ENCODE data around the gene SHROOM4.

Gene SHROOM4

DNA sequence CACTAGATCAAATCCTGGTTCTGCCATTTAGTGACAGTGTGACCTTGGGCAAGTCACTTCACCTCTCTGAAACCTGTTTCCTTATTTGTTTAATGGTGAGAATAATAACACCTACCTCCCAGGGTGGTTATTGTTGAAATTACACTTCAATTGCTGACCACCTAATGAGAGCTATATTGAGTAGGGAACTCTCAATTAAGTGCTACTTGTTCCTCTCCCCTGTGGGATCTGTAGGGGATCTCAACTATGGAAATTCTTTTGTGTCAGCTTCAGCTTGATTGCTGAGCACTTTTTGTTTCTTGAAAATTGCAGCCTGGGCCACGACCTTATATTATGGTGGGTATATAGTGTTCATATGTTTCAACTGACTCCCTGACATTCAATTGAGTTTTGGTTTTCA, 102.1 kb downstream of the SHROOM4 start:
- no peak for DNase-seq

DNA sequence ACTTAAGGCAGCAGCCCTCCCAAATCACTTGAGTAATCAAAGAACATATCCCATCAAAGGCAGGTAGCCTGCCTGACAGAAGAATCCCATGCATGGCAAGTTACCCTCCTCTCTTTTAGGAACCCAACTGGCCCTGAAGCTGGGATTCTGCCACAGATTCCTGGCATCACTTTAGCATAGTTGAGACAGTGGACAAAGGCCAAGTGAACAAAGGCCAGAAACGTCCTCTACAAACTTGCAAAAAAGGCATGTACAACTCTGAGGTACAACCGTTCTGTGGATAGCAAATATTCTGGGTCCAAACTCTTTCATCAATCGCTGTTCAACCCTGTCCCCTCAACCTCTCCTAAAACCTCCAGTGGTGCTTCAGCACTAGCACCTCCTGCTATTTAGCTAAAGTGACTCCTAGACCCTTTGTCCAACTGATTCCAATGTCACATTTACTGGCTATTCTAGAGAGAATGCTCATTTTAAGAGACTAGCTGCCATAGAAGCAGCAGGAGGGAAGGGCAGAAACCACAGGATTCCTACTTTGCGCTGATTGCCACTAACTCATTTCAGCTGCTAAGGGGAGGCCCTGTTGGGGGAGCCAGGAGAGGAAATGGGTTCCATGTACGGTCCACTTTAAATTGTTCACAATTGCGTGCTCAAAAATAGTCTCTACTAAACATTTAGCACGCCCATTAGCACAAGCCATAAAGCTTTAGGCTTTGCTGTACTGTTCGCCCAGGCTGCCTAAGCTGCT, 105.9 kb downstream of the SHROOM4 start:
- DNase-seq, result no peak

DNA sequence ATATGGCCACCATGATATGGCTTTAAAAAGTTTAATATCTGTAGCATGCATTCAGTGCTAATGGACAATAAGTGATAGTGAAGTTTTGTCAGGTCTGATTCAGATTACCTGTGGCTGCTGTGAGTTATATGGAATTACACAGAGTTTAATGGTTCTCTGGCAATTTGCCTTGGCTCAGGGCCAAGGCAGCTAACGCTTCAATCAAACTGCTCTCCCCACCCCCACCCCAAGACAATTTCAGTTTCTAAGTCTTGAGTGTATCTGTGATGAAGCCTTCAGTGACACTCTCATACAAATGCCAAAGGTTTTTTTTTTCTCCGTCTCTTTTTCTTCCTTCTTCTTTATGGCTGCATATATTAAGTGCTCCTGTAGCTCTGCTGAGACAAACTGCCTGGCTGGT, 106.6 kb downstream of the SHROOM4 start:
- DNase-seq, result peak in 1 of 58 donors; percentile 7

DNA sequence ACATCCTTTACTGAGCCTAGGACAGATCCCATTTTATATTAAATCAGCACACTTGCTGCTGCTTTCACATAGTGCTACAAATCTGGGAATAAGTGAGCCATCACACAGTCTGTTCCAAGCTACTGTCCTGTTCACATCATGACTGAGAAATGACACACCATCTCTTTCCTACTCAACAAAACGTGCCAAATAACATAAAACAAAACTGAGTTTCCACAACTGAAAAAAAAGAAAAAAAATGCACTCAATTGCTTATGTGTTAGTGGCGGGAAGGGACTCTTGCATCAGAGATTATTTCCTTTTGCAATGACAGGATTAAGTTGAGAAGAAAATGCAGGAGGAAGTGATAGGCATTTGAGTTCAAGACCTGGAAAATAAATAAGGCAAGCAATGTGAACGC, 109.0 kb downstream of the SHROOM4 start:
- DNase-seq, result no peak

DNA sequence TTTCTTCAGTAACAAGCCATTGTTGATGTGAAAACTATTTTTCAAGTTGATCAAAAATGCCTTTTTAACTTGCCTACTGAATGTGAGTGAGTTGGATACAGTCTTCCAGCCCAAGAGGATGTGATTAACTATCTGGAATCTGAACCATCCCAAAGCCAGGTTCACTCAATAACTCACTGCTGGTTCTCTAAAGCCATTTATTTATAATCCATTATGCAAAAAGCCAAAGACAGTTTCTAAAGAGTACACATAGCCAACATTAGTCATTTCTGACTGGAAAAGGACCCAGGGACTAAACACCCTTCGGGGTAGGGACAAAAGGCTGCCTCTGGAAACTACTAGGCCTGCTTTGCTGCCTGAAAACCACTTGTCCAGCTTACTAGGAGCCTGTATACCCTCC, 109.6 kb downstream of the SHROOM4 start:
- DNase-seq, result no peak

DNA sequence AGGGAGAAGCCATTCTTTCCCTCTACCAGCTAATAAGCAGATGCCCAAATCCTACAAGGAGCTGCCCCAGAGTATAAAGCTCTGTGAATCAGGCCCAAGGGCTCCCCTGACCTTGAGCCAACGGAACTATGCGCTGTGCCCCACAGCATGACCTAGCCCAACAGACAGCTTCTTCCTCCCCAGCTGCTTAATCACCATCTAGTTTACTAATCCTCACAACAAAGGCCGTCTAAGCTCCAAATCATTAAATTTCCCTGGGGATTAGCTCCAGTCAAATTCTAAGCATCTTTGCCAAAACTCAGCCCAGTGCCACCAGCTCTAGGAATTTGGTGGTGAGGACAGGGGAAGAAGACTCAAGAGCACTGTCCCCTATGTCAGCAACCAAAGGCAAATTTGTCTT, 113.1 kb downstream of the SHROOM4 start:
- peak in 1 of 58 donors; percentile 1 for DNase-seq

DNA sequence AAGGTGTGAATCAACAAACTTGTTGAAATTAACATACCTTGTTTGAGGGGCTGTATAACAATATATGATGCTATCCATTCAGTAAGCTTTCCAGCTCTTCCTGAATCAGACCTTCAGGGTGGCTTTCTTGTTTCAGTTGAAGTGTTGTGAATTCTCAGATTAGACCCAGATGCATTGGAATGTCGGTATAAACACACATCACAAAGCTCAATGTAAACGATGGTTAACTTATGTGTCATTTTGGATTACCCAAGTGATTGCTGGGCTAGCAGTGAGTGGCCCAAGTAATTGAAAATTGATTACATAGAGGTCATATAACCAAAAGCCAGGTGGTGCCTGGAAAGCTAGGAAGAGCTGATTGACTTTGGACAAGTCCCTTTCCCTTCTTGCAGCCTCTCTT, 115.0 kb downstream of the SHROOM4 start:
- no peak for DNase-seq

DNA sequence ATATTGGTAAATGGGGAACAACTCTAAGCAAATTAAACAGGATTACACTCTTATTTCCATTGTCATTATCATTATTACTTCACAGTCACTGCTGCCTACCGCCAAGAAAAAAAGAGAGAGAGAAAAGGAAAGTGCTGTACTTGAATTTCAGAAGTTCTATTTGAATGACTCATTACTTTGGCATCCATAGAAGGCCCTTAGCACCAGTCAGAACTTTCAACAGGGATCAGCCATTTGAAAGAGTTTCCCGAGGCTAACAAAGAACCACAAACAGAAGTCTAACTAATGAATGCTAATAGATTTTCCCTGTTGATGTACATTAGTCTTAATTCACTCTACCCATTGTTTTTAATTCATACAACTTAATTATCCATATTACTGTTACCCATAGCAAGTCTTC, 116.3 kb downstream of the SHROOM4 start:
- DNase-seq, result no peak

DNA sequence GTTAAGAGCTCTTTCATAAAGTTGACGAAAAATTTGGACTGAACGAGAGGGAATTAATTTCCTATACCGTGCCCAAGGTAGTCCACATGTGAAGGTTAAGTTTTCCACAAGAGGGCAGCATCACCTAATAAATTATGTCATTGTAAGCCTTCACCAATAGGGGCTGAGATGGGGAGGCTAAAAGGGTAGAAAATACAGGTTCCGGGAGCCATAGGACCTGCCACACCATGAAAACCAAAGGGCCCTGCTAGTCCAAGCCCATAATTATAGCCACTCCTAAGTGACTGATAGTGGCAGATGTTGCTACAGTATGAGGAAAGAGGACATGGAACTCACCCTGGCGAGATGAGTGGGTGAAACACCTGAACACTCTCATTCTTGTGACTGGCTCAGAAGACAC, 122.2 kb downstream of the SHROOM4 start:
- DNase-seq, result peak in 3 of 58 donors; percentile 4 to 13 (median 4)

DNA sequence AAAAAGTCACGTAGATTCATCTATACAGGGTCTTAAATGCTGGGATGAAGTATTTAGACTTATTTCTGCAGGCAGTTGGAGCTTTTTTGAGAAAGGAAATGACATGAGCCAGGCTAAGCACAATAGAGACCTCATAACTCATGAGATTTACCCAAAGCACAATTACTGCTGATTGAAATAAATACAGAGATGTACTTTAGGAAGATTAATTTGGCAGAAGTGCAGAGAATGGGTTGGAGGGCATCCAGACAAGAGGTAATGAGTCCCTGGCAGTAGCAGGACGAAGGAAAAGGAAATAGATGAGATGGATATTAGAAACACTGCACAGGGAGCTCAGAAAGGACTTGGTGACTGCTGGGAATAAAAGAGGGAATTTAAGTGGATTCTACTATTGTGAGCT, 129.1 kb downstream of the SHROOM4 start:
- DNase-seq, result no peak

DNA sequence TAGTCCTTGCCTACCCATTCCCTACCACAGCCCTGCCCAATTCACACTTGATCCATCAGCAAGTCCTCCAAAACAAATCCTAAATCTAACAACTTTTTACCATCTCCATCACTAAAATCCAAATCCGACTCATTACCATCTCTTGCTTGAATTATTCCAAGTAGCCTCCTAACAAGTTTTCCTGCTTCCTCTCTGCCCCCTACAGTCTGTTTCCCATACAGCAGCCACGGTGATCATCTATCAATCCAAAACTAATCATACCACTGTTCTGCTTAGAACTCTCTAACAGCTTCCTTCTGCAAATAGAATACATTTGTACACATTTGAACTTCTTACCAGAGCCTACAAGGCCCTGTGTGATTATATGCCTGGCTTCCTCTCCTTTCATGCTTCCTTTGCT, 133.0 kb downstream of the SHROOM4 start:
- DNase-seq, result peak in 4 of 58 donors; percentile 0

DNA sequence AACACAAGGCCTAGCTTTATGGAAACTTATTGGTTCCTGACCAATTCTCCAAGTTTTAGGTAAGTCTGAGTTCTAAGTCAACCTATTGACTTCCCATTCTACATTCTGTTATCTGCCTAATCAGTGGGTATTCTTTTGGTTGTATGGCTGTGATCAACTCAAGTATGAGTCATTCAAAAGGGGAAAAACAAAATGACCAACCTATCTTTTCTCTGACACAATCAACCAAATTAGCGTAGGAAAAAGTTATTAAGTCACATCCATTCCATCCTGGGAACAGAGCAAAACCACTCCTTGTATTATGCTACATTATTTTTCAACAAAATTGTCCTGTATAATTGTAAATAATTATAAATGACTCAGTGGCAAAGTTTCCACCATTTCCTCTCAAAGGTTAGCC, 136.2 kb downstream of the SHROOM4 start:
- DNase-seq, result no peak

DNA sequence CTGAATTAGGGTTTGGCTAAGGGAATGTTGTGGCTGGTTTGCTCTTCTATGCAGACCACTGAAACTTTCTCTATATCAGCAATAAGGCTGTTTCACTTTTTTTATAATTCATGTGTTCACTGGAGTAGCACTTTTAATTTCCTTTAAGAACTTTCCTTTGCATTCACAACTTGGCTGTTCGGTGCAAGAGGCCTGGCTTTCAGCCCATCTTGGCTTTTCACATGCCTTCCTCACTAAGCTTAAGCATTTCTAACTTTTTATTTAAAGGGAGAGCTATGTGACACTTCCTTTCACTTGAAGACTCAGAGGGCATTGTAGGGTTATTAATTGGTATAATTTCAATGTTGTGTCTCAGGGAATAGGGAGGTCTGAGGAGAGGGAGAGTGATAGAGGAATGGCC, 142.3 kb downstream of the SHROOM4 start:
- DNase-seq, result no peak

DNA sequence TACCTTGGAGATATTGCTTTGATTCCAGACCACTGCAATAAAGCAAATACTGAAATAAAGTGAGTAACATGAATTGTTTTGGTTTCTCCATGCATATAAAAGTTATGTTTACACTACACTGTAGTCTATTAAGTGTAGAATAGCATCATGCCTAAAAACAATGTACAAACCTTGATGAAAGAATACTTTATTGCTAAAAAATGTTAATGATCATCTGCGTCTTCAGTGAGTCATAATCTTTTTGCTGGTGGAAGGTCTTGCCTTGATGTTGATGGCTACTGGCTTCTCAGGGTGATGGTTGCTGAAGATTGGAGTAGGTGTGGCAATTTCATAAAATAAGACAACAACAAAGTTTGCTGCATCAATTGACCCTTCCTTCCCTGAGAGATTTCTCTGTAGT, 145.1 kb downstream of the SHROOM4 start:
- DNase-seq, result no peak

DNA sequence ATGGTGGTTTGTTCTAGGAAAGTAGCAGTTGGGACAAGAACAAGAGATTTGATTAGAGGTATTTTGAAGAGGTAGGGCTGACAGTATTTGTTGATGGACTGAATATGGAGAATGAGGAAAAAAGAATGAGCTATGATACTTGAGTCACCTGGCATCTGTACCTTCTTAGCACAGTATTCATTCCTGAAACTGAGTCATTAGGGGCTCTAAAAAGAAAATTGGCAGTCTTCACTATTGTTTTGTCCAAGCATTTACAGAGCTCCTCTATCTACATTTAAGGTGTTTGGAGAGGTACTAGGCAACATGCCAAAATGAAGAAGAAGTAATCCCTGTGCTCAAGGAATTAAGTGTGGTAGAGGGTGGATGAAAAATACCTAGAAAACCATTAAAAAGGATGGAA, 165.8 kb downstream of the SHROOM4 start:
- DNase-seq, result no peak

DNA sequence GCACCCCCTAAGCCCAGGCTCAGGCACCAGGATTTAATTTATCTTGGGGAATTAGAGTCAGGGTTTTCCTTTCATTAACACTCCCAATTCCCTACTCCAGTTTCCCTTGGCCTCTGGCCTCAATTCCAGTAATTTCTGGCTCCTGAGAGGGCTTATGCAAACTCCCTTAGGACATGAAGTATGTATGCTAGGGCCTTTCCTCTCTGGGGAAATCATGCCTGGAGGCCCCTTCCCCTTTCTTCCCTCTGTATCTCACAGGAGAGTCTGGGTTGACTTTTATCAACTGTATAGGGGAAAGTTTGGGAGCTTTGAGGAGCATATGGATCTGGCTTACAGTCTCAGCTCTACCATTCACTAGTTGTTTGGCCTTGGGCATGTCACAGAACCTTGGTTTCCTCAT, 169.5 kb downstream of the SHROOM4 start:
- no peak for DNase-seq

DNA sequence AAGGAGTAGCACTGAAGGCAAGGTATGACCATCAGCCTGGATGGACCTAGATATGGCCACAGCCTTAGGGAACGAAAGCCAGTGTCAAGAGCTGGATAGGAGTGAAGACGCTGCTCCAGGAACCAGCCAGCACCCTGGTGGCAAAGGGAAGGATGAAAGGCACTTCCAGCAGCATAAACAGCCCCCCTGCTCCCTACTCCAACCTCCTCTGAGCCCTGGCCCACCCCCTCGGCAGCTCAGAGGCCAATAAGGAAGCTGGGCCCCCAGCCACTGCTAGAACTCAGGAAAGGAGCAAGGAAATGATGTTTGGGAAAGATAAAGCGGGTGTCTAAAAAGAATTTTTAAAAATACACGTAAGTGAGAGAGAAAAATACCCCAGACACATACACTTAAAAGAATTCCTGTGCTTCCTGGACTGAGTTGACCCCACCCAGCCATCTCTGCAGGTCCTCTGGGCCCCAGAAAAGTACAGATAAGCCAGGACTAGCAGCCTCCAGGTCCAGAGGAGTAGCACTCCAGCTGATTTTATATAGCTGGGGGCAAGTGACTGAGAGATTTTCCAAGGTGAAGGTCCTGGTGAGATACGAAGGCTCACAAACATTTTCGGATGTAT, 170.4 kb downstream of the SHROOM4 start:
- DNase-seq, result no peak

DNA sequence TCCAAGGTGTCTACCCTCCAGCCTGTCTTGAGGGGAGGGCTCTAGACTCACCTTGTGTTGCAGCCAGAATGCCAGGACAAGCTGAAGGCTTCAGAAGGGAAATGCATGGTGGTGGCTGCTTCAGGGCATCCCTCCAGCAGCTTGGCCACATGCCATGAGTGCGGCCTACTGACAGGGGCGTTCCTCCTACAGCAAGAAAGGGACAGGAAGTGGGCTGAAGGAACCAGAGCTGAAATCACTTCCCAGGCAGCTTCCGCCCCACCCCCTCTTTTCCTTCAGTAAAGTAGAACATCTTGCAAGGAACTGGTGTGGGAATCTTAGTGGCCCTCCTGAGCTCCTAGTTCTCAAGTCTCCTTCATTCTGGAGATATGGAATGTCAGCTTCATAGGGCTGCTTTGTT, 175.9 kb downstream of the SHROOM4 start:
- peak in 1 of 58 donors; percentile 25 for DNase-seq

DNA sequence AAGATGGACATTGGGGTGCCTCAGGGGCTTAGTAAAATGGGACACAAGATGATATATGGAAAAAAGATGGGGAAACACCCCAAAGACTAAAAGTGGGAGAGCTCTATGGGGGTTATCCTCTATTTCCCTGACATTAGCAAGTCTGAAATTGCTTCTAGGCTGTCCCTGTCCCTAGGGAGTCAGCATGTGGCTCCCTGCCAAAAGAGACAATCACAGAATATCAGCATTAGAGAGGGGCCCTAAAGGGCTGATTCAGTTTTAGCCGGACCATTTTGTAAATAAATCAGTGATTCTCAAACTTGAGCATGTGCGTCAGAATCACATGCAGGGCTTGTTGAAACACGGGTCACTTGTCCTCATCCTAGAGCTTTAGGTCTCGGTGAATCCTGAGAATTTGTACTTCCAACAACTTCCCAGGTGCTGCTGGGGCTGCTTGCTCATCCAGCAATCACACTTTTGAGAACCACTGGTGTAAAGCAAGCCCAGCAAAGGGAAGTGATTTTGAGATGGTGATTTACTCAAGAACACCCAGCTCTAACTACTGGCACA, 178.1 kb downstream of the SHROOM4 start:
- peak in 2 of 58 donors; percentile 0 to 42 for DNase-seq

DNA sequence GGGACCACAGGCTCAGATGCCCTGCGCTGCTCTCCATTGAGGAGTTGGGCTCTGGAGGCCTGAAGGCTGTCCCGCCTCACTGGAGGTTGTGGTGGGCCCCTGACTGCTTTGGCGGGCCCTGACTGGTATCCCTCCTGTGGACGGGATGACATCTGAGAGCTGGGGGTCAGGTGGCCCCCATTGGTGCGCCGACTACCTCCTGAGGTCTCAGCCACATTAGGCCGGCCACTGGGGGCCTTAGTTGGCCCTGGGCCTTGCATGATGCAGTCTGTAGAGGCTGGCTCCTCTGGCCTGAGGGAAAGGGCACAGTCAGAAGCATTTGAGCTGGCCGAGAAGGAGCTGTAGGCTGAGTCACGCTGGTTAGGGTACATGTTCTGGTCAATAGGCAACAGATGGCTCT, 178.8 kb downstream of the SHROOM4 start:
- DNase-seq, result no peak

DNA sequence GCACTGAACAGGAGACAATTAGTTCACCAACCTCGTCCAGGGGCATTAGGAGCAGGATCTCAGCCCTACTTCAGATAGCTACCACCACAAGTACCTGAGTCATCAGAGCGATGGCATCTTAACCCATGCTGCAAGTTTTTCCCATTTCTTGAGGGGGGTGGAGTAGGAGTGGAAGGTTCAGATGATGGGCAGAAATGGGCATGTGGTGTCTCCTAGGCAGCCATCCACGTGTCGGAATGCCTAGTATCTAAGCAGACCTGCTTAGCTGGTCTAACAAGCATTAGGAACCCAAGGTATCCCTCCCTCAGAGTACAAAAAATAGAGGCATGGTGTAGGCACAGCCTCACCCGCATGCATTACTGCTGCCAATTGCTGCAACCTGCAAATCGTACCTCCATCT, 184.2 kb downstream of the SHROOM4 start:
- DNase-seq, result no peak

DNA sequence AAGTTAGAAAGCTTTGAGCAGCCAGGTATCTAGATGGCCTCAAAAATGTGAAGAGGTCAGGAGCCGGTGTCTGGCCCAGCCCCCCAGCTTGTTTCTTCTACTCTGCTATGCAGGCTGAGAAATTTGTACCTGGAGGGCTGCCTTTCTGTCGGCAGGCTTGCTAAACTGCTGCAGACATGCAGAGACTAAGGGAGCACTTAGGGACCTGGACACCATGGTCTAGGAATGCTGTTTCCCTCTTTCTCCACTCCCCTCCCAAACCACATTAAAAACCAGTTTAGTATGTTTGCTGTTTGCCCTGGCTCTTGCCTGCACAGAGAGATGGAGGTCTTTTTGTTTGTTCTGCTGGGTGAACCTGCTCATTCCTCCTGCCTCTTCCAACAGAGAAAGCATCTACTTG, 186.3 kb downstream of the SHROOM4 start:
- DNase-seq, result no peak

DNA sequence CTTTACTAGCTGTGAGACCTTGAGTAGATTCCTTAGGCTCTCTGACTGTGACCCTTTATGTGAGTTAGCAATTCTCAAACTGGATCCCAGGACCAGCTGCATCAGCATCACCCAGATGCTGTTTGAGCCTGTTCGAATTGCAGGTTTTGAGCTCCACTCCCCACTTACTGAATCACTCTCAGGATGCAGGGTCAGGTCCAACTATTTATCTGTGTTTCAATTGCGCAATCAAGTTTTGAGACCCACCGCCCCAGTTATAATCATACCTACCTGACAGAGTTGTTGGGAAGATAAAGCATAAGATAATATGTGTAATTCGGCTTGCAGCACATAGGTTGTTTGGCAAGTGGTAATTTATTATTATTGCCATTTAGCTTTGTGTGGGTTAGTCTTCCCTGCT, 187.6 kb downstream of the SHROOM4 start:
- DNase-seq, result no peak
